GM12878 (cell line): ENCODE measurements around the gene PNPLA4. TPM values are rescaled to one million over a fixed set of nuclear protein-coding genes. Genes with fewer than 3 reads are reported as not detected.

Source experiments
- ATAC-seq: fragments of 200-7000 bp; cut with Tn5 transposase; 3 replicates; pipeline ENCODE4 v1.9.1; 2020; ENCODE audit warnings: mild to moderate bottlenecking, moderate library complexity
- BruUV-seq: library from RNA; stranded (reverse); fragments of 400-500 nt; replicated peaks from 2 replicates; lab custom pipeline; 2021; lab: Mats Ljungman, UMichigan
- CTCF ChIA-PET: fragments of 300-600 bp; sonication (Branson Sonifier 250); formaldehyde crosslinking; extraction: SDS; loops from one replicate; lab custom pipeline; 2021; ENCODE audit warnings: inconsistent platforms; lab: Yijun Ruan, JAX
- POLR2A ChIA-PET: fragments of 350-600 bp; formaldehyde crosslinking; extraction: SDS; loops from one replicate; lab custom pipeline; 2021; ENCODE audit warnings: inconsistent platforms; lab: Charles Lee
- RAD21 ChIA-PET: fragments of 300-600 bp; sonication (Branson Sonifier 250); formaldehyde crosslinking; loops from one replicate; lab custom pipeline; 2023; ENCODE audit warnings: antibody characterized with exemption; ENCODE audit not compliant: unreplicated experiment; lab: Charles Lee
- SMC1A ChIA-PET: fragments of 300-600 bp; sonication (Branson Sonifier 250); formaldehyde crosslinking; loops from one replicate; lab custom pipeline; 2023; ENCODE audit not compliant: unreplicated experiment, uncharacterized antibody; lab: Charles Lee
- DNase-seq: peaks from one replicate; pipeline ENCODE4 v3.0.0-alpha.2; 2011; ENCODE audit warnings: low read depth, low spot score
- FAIRE-seq: peaks from 3 replicates; lab custom pipeline; 2011; peaks lifted over from hg19 to GRCh38; lab: Jason Lieb, UNC
- H2AFZ ChIP-seq: 2 replicates; pipeline ENCODE4 v1.6.0; 2011; ENCODE audit warnings: low read depth, low read length, control low read depth; ENCODE audit not compliant: control insufficient read depth
- H3K27ac ChIP-seq: 2 replicates; pipeline ENCODE4 v1.5.1; 2011; ENCODE audit warnings: control low read depth; ENCODE audit not compliant: control insufficient read depth, insufficient read depth
- H3K27me3 ChIP-seq, 2 experiments: replicated peaks in 1 of 2; 2 replicates each; pipeline versions ENCODE4 v1.6.0 to v1.6.1; 2011; ENCODE audit warnings: low read length in 1 of 2; ENCODE audit not compliant: control insufficient read depth in 2 of 2, insufficient read depth in 2 of 2
- H3K36me3 ChIP-seq, 2 experiments: 2 replicates each; pipeline ENCODE4 v1.5.1; 2011; ENCODE audit warnings: low read length in 1 of 2; ENCODE audit not compliant: control insufficient read depth in 2 of 2, insufficient read depth in 2 of 2
- H3K4me1 ChIP-seq: 2 replicates; pipeline ENCODE4 v1.6.1; 2011; ENCODE audit warnings: mild to moderate bottlenecking, low read length, moderate library complexity, mixed read lengths; ENCODE audit not compliant: control insufficient read depth, insufficient read depth
- H3K4me2 ChIP-seq: 2 replicates; pipeline ENCODE4 v1.6.0; 2011; ENCODE audit warnings: control low read depth; ENCODE audit not compliant: control insufficient read depth, insufficient read depth
- H3K4me3 ChIP-seq: fragments of 200-600 bp; sonication (generic); 2 replicates; pipeline ENCODE4 v1.5.1; 2016
- H3K79me2 ChIP-seq: 2 replicates; pipeline ENCODE4 v1.6.0; 2011; ENCODE audit warnings: low read length; ENCODE audit not compliant: control insufficient read depth, insufficient read depth
- H3K9ac ChIP-seq: 2 replicates; pipeline ENCODE4 v1.8.0; 2011; ENCODE audit warnings: low read length, control low read depth, mixed read lengths; ENCODE audit not compliant: control insufficient read depth, insufficient read depth
- H3K9me3 ChIP-seq: replicated peaks from 3 replicates; pipeline ENCODE4 v1.5.1; 2011; ENCODE audit warnings: mild to moderate bottlenecking, low read length; ENCODE audit not compliant: control insufficient read depth, insufficient read depth
- H4K20me1 ChIP-seq: 2 replicates; pipeline ENCODE4 v1.6.0; 2011; ENCODE audit not compliant: control insufficient read depth, insufficient read depth
- EED ChIP-seq: sonication (generic); IDR thresholded peaks from 2 replicates; pipeline ENCODE4 v1.6.1; 2016; ENCODE audit warnings: antibody characterized with exemption, low read depth
- FOXM1 ChIP-seq: IDR thresholded peaks from 2 replicates; pipeline ENCODE4 v1.6.1; 2012; ENCODE audit warnings: low read depth, mild to moderate bottlenecking, inconsistent platforms, low read length, moderate library complexity
- IRF3 ChIP-seq: fragments of 450-650 bp; IDR thresholded peaks from 2 replicates; pipeline ENCODE4 v1.6.1; 2014; ENCODE audit warnings: mild to moderate bottlenecking
- RAD21 ChIP-seq: IDR thresholded peaks from 2 replicates; pipeline ENCODE4 v1.6.1; 2011; ENCODE audit warnings: mild to moderate bottlenecking, low read depth, low read length, moderate library complexity; ENCODE audit not compliant: insufficient read depth
- RELA ChIP-seq: fragments of 450-650 bp; IDR thresholded peaks from 2 replicates; pipeline ENCODE4 v1.8.0; 2014; ENCODE audit warnings: borderline replicate concordance; ENCODE audit not compliant: partially characterized antibody
- RFX5 ChIP-seq: IDR thresholded peaks from 2 replicates; pipeline ENCODE4 v1.6.1; 2011; ENCODE audit warnings: low read depth, low read length, improper control_type of control experiment
- YBX1 ChIP-seq: fragments of 450-650 bp; IDR thresholded peaks from 2 replicates; pipeline ENCODE4 v1.6.1; 2016; ENCODE audit warnings: antibody characterized with exemption
- ZBTB4 ChIP-seq: fragments of 450-650 bp; formaldehyde crosslinking; IDR thresholded peaks from 2 replicates; pipeline ENCODE4 v1.4.0; 2022; ENCODE audit warnings: mild to moderate bottlenecking, moderate library complexity
- WGBS: methylation state at CpG from one replicate; pipeline ENCODE4 v1.1.6; 2016; ENCODE audit warnings: low lambda C conversion rate; ENCODE audit not compliant: insufficient replicate concordance, insufficient coverage; ENCODE audit errors: missing lambda C conversion rate; 5-methylcytosine and 5-hydroxymethylcytosine counted together
- in situ Hi-C: fragments of 300-500 bp; cut with MboI; formaldehyde crosslinking; loops from 9 replicates; pipeline ENCODE4 v1.14.3; 2018; ENCODE audit warnings: mixed read lengths
- intact Hi-C: fragments of 100-400 bp; cut with micrococcal nuclease; formaldehyde crosslinking; loops from one replicate; pipeline ENCODE4 v1.14.2; 2022; ENCODE audit not compliant: unreplicated experiment
- polyA plus RNA-seq, 11 experiments: library from polyadenylated mRNA; depleted of rRNA in 4 of 11; unstranded in 6 of 11; stranded (reverse) in 5 of 11; fragments of >200 nt; fragmentation: Nextera tagmentation in 4 of 11; fragmentation: Illumina TruSeq in 1 of 11; extraction: Ambion mirVana in 4 of 11; extraction: Trizol in 1 of 11; gene quantifications; 1 replicate in 1 of 11; 2 replicates in 10 of 11; pipeline versions ENCODE4 v1.2.1 to v1.2.3, GENCODE V29; 2011 to 2016; ENCODE audit warnings: inconsistent platforms in 2 of 11, missing spikeins in 2 of 11, low read depth in 1 of 11
- total RNA-seq, 4 experiments: library from RNA; depleted of rRNA in 3 of 4; stranded (reverse); fragments of >200 nt in 3 of 4; fragmentation: Illumina TruSeq in 1 of 4; extraction: Trizol in 1 of 4; gene quantifications; 2 replicates each; pipeline versions ENCODE4 v1.2.1 to v1.2.3, GENCODE V29; 2013 to 2021

Gene PNPLA4
- total and polyA plus RNA-seq, 10 of the 15 experiments (the other 5 are each of a cell fraction or from before 2014, with no cell fraction given): 18.0 to 53.0 (median 33.6) TPM

GRCh38 chrX:7941390-7942042, 14.3 kb upstream of the PNPLA4 start (continued):
- TF ChIP-seq IRF3: 0 out of 2 replicates have a peak, but pooled peaks have one; percentile 13
- no peak for TF ChIP-seq YBX1
- no peak for TF ChIP-seq RFX5
- TF ChIP-seq FOXM1: no peak
- TF ChIP-seq ZBTB4 (CRISPR knock-in tag): no peak
- TF ChIP-seq RELA: no peak
- peak; percentile 54 for TF ChIP-seq RAD21

- intact Hi-C loops: no loop called here
Observed at GRCh38 chrX:7934026-7934425, 6.8 kb upstream of the PNPLA4 start.

More at GRCh38 chrX:7934026-7934425, 6.8 kb upstream of the PNPLA4 start:
- H3K4me1 ChIP-seq: 0 out of 2 replicates have a peak, but pooled peaks cover 3% of the 10 kb centered on the region
- no peak overlapping the region for H3K27ac ChIP-seq
- no peaks in the 10 kb centered on the region for H3K9me3 ChIP-seq
- RAD21 ChIA-PET: no interaction called here
- no peak for FAIRE-seq
- peaks cover 2% of the 10 kb centered on the region; the same call in 1 of the 2 replicates for H3K79me2 ChIP-seq
- POLR2A ChIA-PET: no interaction called here
- no peak for ATAC-seq
- H3K4me3 ChIP-seq: no peak overlapping the region
- CTCF ChIA-PET: interaction anchor here (1.2 to 4.8 kb wide), 3 partner anchors 9 to 12 kb away, joined by 4 to 23 read pairs (median 6); no protein-coding TSS in a partner anchor
- in situ Hi-C loops: loop anchor here (25.0 kb wide), 1 partner anchor 1197 kb away; no protein-coding TSS in a partner anchor
- no peak for DNase-seq
- no peaks in the 10 kb centered on the region for H3K27me3 ChIP-seq
- BruUV-seq: no TSS peak
- H3K9ac ChIP-seq: no peak overlapping the region
- no peaks in the 10 kb centered on the region for H3K36me3 ChIP-seq
- no peaks in the 10 kb centered on the region for H4K20me1 ChIP-seq
- H2AFZ ChIP-seq: no peak overlapping the region
- SMC1A ChIA-PET: interaction anchor here (1.5 to 1.8 kb wide), 2 partner anchors 9 kb away, joined by 5 to 10 read pairs; no protein-coding TSS in a partner anchor
- WGBS: 100% methylated on average over 2 of the region's 2 CpGs
- no peak overlapping the region; the same call in 1 of the 2 replicates for H3K4me2 ChIP-seq
- TF ChIP-seq EED: no peak
